Measurements from ENCODE around the gene PTPRJ. TPM values are rescaled to one million over a fixed set of nuclear protein-coding genes. Genes with fewer than 3 reads are reported as not detected.

Gene PTPRJ
- total RNA-seq, 1 donor from 2014 or later: 22.9 TPM

GRCh38 chr11:47998733-47999359 lies 18.5 kb downstream of the PTPRJ start:
- Mint-ChIP-seq H3K9me3 (ENCODE audit: unreplicated experiment) (no peaks in the 10 kb centered on the region), H3K27ac (ENCODE audit: unreplicated experiment) (peak overlapping the region; percentile 4), H3K27me3 (ENCODE audit: low read depth, unreplicated experiment) (no peaks in the 10 kb centered on the region), H3K4me3 (ENCODE audit: unreplicated experiment) (no peak overlapping the region), H3K36me3 (ENCODE audit: low read depth, unreplicated experiment) (no peaks in the 10 kb centered on the region), H3K4me1 (ENCODE audit: low read depth, unreplicated experiment) (peaks cover 11% of the 10 kb centered on the region)
- H3K4me1 ChIP-seq (ENCODE audit: insufficient read depth, low read length): peaks cover 13% of the 10 kb centered on the region
- peak; percentile 41 for DNase-seq (ENCODE audit: low read depth)
- H2AFZ ChIP-seq (ENCODE audit: low read depth, low read length): no peak overlapping the region
- H3K9me3 ChIP-seq (ENCODE audit: insufficient read depth, low read depth, low read length): no peaks in the 10 kb centered on the region
- no peaks in the 10 kb centered on the region for H3K36me3 ChIP-seq (ENCODE audit: insufficient read depth, low read length)
- H3K9ac ChIP-seq (ENCODE audit: low read length): no peak overlapping the region
- H3K4me2 ChIP-seq (ENCODE audit: low read length): no peak overlapping the region
- peaks cover 63% of the 10 kb centered on the region for H4K20me1 ChIP-seq (ENCODE audit: insufficient read depth, low read length)
- no peaks in the 10 kb centered on the region for H3K27me3 ChIP-seq (ENCODE audit: insufficient read depth, low read length)
- H3K4me3 ChIP-seq (ENCODE audit: insufficient read depth, low read depth, low read length): no peak overlapping the region
- no peak for FAIRE-seq
- H3K79me2 ChIP-seq (ENCODE audit: insufficient read depth, low read length): peaks cover 84% of the 10 kb centered on the region
- no peak overlapping the region for H3K27ac ChIP-seq (ENCODE audit: low read depth, low read length)
- TF ChIP-seq EZH2 (IDR thresholded peaks at IDR 0.05; ENCODE audit: insufficient read depth, low read length) (no peak), CTCF (IDR thresholded peaks at IDR 0.05; ENCODE audit: insufficient read depth, low read depth, low read length) (no peak)

GRCh38 chr11:48000432-48000831 lies 20.1 kb downstream of the PTPRJ start:
- peaks cover 13% of the 10 kb centered on the region for H3K4me1 ChIP-seq (ENCODE audit: insufficient read depth, low read length)
- H3K9me3 ChIP-seq (ENCODE audit: insufficient read depth, low read depth, low read length): no peaks in the 10 kb centered on the region
- H2AFZ ChIP-seq (ENCODE audit: low read depth, low read length): no peak overlapping the region
- no peak overlapping the region for H3K4me3 ChIP-seq (ENCODE audit: insufficient read depth, low read depth, low read length)
- no peak overlapping the region for H3K9ac ChIP-seq (ENCODE audit: low read length)
- H3K27ac ChIP-seq (ENCODE audit: low read depth, low read length): no peak overlapping the region
- peaks cover 84% of the 10 kb centered on the region for H3K79me2 ChIP-seq (ENCODE audit: insufficient read depth, low read length)
- no peak overlapping the region for H3K4me2 ChIP-seq (ENCODE audit: low read length)
- H3K27ac Mint-ChIP-seq (ENCODE audit: unreplicated experiment): peak overlapping the region; percentile 47
- no peaks in the 10 kb centered on the region for H3K27me3 Mint-ChIP-seq (ENCODE audit: low read depth, unreplicated experiment)
- FAIRE-seq (no peak), DNase-seq (ENCODE audit: low read depth) (no peak)
- H3K36me3 ChIP-seq (ENCODE audit: insufficient read depth, low read length): no peaks in the 10 kb centered on the region
- no peaks in the 10 kb centered on the region for H3K27me3 ChIP-seq (ENCODE audit: insufficient read depth, low read length)
- TF ChIP-seq EZH2 (IDR thresholded peaks at IDR 0.05; ENCODE audit: insufficient read depth, low read length) (no peak), CTCF (IDR thresholded peaks at IDR 0.05; ENCODE audit: insufficient read depth, low read depth, low read length) (no peak)
- peaks cover 67% of the 10 kb centered on the region for H4K20me1 ChIP-seq (ENCODE audit: insufficient read depth, low read length)
- no peaks in the 10 kb centered on the region for H3K36me3 Mint-ChIP-seq (ENCODE audit: low read depth, unreplicated experiment)
- H3K4me3 Mint-ChIP-seq (ENCODE audit: unreplicated experiment): no peak overlapping the region
- no peaks in the 10 kb centered on the region for H3K9me3 Mint-ChIP-seq (ENCODE audit: unreplicated experiment)
- H3K4me1 Mint-ChIP-seq (ENCODE audit: low read depth, unreplicated experiment): peaks cover 19% of the 10 kb centered on the region

GRCh38 chr11:48001438-48002021 lies 21.2 kb downstream of the PTPRJ start:
- Mint-ChIP-seq H3K4me3 (ENCODE audit: unreplicated experiment) (no peak overlapping the region), H3K9me3 (ENCODE audit: unreplicated experiment) (no peaks in the 10 kb centered on the region), H3K36me3 (ENCODE audit: low read depth, unreplicated experiment) (peaks cover 1% of the 10 kb centered on the region), H3K4me1 (ENCODE audit: low read depth, unreplicated experiment) (peaks cover 28% of the 10 kb centered on the region), H3K27ac (ENCODE audit: unreplicated experiment) (no peak overlapping the region), H3K27me3 (ENCODE audit: low read depth, unreplicated experiment) (no peaks in the 10 kb centered on the region)
- H4K20me1 ChIP-seq (ENCODE audit: insufficient read depth, low read length): peaks cover 73% of the 10 kb centered on the region
- no peak overlapping the region for H3K4me3 ChIP-seq (ENCODE audit: insufficient read depth, low read depth, low read length)
- H3K27me3 ChIP-seq (ENCODE audit: insufficient read depth, low read length): no peaks in the 10 kb centered on the region
- no peak overlapping the region for H3K4me2 ChIP-seq (ENCODE audit: low read length)
- H3K9me3 ChIP-seq (ENCODE audit: insufficient read depth, low read depth, low read length): no peaks in the 10 kb centered on the region
- no peak overlapping the region for H3K9ac ChIP-seq (ENCODE audit: low read length)
- FAIRE-seq (no peak), DNase-seq (ENCODE audit: low read depth) (peak; percentile 83)
- TF ChIP-seq CTCF (IDR thresholded peaks at IDR 0.05; ENCODE audit: insufficient read depth, low read depth, low read length) (no peak), EZH2 (IDR thresholded peaks at IDR 0.05; ENCODE audit: insufficient read depth, low read length) (no peak)
- peaks cover 23% of the 10 kb centered on the region for H3K4me1 ChIP-seq (ENCODE audit: insufficient read depth, low read length)
- H3K27ac ChIP-seq (ENCODE audit: low read depth, low read length): no peak overlapping the region
- no peaks in the 10 kb centered on the region for H3K36me3 ChIP-seq (ENCODE audit: insufficient read depth, low read length)
- H2AFZ ChIP-seq (ENCODE audit: low read depth, low read length): no peak overlapping the region
- peaks cover 86% of the 10 kb centered on the region for H3K79me2 ChIP-seq (ENCODE audit: insufficient read depth, low read length)

Measured in astrocyte (in vitro differentiated cells and primary cell).